IMR-90 (cell line): ENCODE results near the gene TGFBR1. TPM values are rescaled to one million over a fixed set of nuclear protein-coding genes. Genes with fewer than 3 reads are reported as not detected.

Source experiments
- ATAC-seq: fragments of 200-7000 bp; cut with Tn5 transposase; 2 replicates; pipeline ENCODE4 v1.9.1; 2020; ENCODE audit warnings: low read depth, mild to moderate bottlenecking, moderate library complexity
- BruUV-seq: library from RNA; stranded (reverse); fragments of 400-500 nt; replicated peaks from 2 replicates; lab custom pipeline; 2021; lab: Mats Ljungman, UMichigan
- CTCF ChIA-PET: fragments of 300-600 bp; formaldehyde crosslinking; extraction: SDS; loops from one replicate; lab custom pipeline; 2021; ENCODE audit warnings: antibody characterized with exemption; lab: Yijun Ruan, JAX
- POLR2A ChIA-PET: fragments of 300-600 bp; sonication (Branson Sonifier 250); formaldehyde crosslinking; loops from one replicate; lab custom pipeline; 2022; ENCODE audit warnings: antibody characterized with exemption; ENCODE audit not compliant: unreplicated experiment; lab: Charles Lee
- DNase-seq: peaks from one replicate; pipeline ENCODE4 v3.0.0; 2013
- H2AFZ ChIP-seq: replicated peaks from 2 replicates; pipeline ENCODE3; 2013; ENCODE audit warnings: low read length, mild to moderate bottlenecking; ENCODE audit not compliant: poor library complexity
- H2AK5ac ChIP-seq: 2 replicates; pipeline ENCODE4 v1.6.1; 2013; ENCODE audit warnings: low read depth, low read length, inconsistent platforms
- H2AK9ac ChIP-seq: replicated peaks from 2 replicates; pipeline ENCODE3; 2013; ENCODE audit warnings: mild to moderate bottlenecking, low read depth, low read length, moderate library complexity; ENCODE audit not compliant: poor library complexity
- H2BK120ac ChIP-seq: 2 replicates; pipeline ENCODE4 v1.6.1; 2013; ENCODE audit warnings: low read depth, low read length, inconsistent platforms
- H2BK15ac ChIP-seq: 3 replicates; pipeline ENCODE4 v1.6.1; 2013; ENCODE audit warnings: low read depth, low read length, inconsistent platforms
- H2BK20ac ChIP-seq: 2 replicates; pipeline ENCODE4 v1.6.1; 2013; ENCODE audit warnings: low read depth, mild to moderate bottlenecking, inconsistent platforms, low read length, moderate library complexity
- H2BK5ac ChIP-seq: 2 replicates; pipeline ENCODE4 v1.6.1; 2013; ENCODE audit warnings: mild to moderate bottlenecking, low read depth, low read length, inconsistent platforms; ENCODE audit not compliant: poor library complexity, severe bottlenecking
- H3K14ac ChIP-seq: replicated peaks from 2 replicates; pipeline ENCODE4 v1.6.1; 2013; ENCODE audit warnings: low read depth, low read length, inconsistent platforms
- H3K18ac ChIP-seq: 2 replicates; pipeline ENCODE4 v1.6.1; 2013; ENCODE audit warnings: low read depth, low read length, control low read depth
- H3K23ac ChIP-seq: 2 replicates; pipeline ENCODE4 v1.6.1; 2013; ENCODE audit warnings: low read depth, low read length, inconsistent platforms
- H3K27ac ChIP-seq: 2 replicates; pipeline ENCODE4 v1.5.1; 2013; ENCODE audit warnings: mild to moderate bottlenecking, control low read depth, low read length; ENCODE audit not compliant: insufficient read depth
- H3K27me3 ChIP-seq: 2 replicates; pipeline ENCODE4 v1.6.1; 2013; ENCODE audit warnings: low read length; ENCODE audit not compliant: control insufficient read depth, insufficient read depth
- H3K36me3 ChIP-seq: 2 replicates; pipeline ENCODE4 v1.6.1; 2013; ENCODE audit warnings: low read length, mixed read lengths; ENCODE audit not compliant: control insufficient read depth, insufficient read depth
- H3K4ac ChIP-seq: 2 replicates; pipeline ENCODE4 v1.6.1; 2013; ENCODE audit warnings: low read depth, low read length, inconsistent platforms
- H3K4me1 ChIP-seq: 2 replicates; pipeline ENCODE4 v1.6.1; 2013; ENCODE audit warnings: low read length, mixed read lengths; ENCODE audit not compliant: control insufficient read depth, insufficient read depth
- H3K4me2 ChIP-seq: 2 replicates; pipeline ENCODE4 v1.6.1; 2013; ENCODE audit warnings: low read depth, mild to moderate bottlenecking, control low read depth, low read length, moderate library complexity
- H3K4me3 ChIP-seq: 2 replicates; pipeline ENCODE4 v1.5.1; 2013; ENCODE audit warnings: low read depth, mild to moderate bottlenecking, control low read depth, low read length, moderate library complexity; ENCODE audit not compliant: insufficient read depth
- H3K56ac ChIP-seq: 2 replicates; pipeline ENCODE4 v1.6.1; 2013; ENCODE audit warnings: low read length, inconsistent platforms; ENCODE audit not compliant: insufficient read depth; ENCODE audit errors: extremely low read depth
- H3K79me1 ChIP-seq, 2 experiments: 2 replicates each; pipeline ENCODE4 v1.6.1; 2013; ENCODE audit warnings: low read length in 2 of 2, inconsistent platforms in 1 of 2, low read depth in 1 of 2
- H3K9ac ChIP-seq: 2 replicates; pipeline ENCODE4 v1.6.1; 2013; ENCODE audit warnings: low read depth, low read length, control low read depth
- H3K9me1 ChIP-seq: 2 replicates; pipeline ENCODE4 v1.6.1; 2013; ENCODE audit warnings: low read length, inconsistent platforms; ENCODE audit not compliant: insufficient read depth
- H3K9me3 ChIP-seq: 2 replicates; pipeline ENCODE4 v1.6.1; 2013; ENCODE audit warnings: low read length; ENCODE audit not compliant: control insufficient read depth, insufficient read depth
- H4K20me1 ChIP-seq: 2 replicates; pipeline ENCODE4 v1.6.1; 2013; ENCODE audit warnings: low read length, inconsistent platforms; ENCODE audit not compliant: insufficient read depth
- H4K5ac ChIP-seq: 2 replicates; pipeline ENCODE4 v1.6.1; 2013; ENCODE audit warnings: mild to moderate bottlenecking, low read depth, low read length, control low read depth
- H4K8ac ChIP-seq, 2 experiments: 2 replicates each; pipeline ENCODE4 v1.6.1; 2013; ENCODE audit warnings: low read depth in 2 of 2, low read length in 2 of 2, control low read depth in 1 of 2, inconsistent platforms in 1 of 2
- H4K91ac ChIP-seq: 2 replicates; pipeline ENCODE4 v1.6.1; 2013; ENCODE audit warnings: low read depth, low read length, inconsistent platforms; ENCODE audit not compliant: insufficient read depth
- BHLHE40 ChIP-seq: fragments of 150-350 bp; IDR thresholded peaks from 2 replicates; pipeline ENCODE4 v1.6.1; 2016; ENCODE audit warnings: mild to moderate bottlenecking, low read depth, low read length
- CHD1 ChIP-seq: IDR thresholded peaks from 2 replicates; pipeline ENCODE4 v1.6.1; 2012; ENCODE audit warnings: low read depth, low read length, improper control_type of control experiment
- POLR2A ChIP-seq: IDR thresholded peaks from 2 replicates; pipeline ENCODE4 v1.6.1; 2012; ENCODE audit warnings: mild to moderate bottlenecking, low read depth, low read length
- RAD21 ChIP-seq: IDR thresholded peaks from 2 replicates; pipeline ENCODE4 v1.6.1; 2012; ENCODE audit warnings: low read length, improper control_type of control experiment
- RCOR1 ChIP-seq: IDR thresholded peaks from 2 replicates; pipeline ENCODE4 v1.6.1; 2012; ENCODE audit warnings: mild to moderate bottlenecking, low read length, improper control_type of control experiment; ENCODE audit not compliant: insufficient replicate concordance
- RFX5 ChIP-seq: IDR thresholded peaks from 2 replicates; pipeline ENCODE4 v1.8.0; 2012; ENCODE audit warnings: low read depth, mild to moderate bottlenecking, low read length, moderate library complexity
- SMC3 ChIP-seq: fragments of 150-350 bp; IDR thresholded peaks from 2 replicates; pipeline ENCODE4 v1.6.1; 2016; ENCODE audit warnings: low read depth, mild to moderate bottlenecking, antibody characterized with exemption, low read length, moderate library complexity
- WGBS, 2 experiments: methylation state at CpG; one replicate each; pipeline versions ENCODE4 v1.1.5 to v1.1.7; 2013; ENCODE audit warnings: missing lambda C conversion rate in 2 of 2; ENCODE audit not compliant: insufficient read length in 1 of 2; ENCODE audit errors: extremely low coverage in 2 of 2; 5-methylcytosine and 5-hydroxymethylcytosine counted together
- dilution Hi-C: fragments of 300-500 bp; cut with HindIII; formaldehyde crosslinking; loops from one replicate; pipeline ENCODE4 v1.14.3; 2018; ENCODE audit warnings: low sequenced_read_pairs; ENCODE audit not compliant: unreplicated experiment
- in situ Hi-C: fragments of 300-500 bp; cut with MboI; formaldehyde crosslinking; loops from 3 replicates; pipeline ENCODE4 v1.14.3; 2019; ENCODE audit warnings: low sequenced_read_pairs, inconsistent platforms, mixed read lengths
- intact Hi-C: fragments of 100-400 bp; cut with micrococcal nuclease; formaldehyde crosslinking; loops from 2 replicates; pipeline ENCODE4 v1.10.0; 2022
- polyA plus RNA-seq, 3 experiments: library from polyadenylated mRNA; depleted of rRNA; stranded (reverse); fragments of >200 nt; gene quantifications; 2 replicates each; pipeline ENCODE4 v1.2.3, GENCODE V29; 2012; ENCODE audit warnings: low replicate concordance in 1 of 3
- total RNA-seq: library from RNA; depleted of rRNA; stranded (reverse); fragments of >200 nt; gene quantifications from 2 replicates; pipeline ENCODE4 v1.2.3, GENCODE V29; 2012

TGFBR1 gene
- total and polyA plus RNA-seq, 2 of the 4 experiments (the other 2 are of a cell fraction): 15.1 to 75.3 TPM

DNA sequence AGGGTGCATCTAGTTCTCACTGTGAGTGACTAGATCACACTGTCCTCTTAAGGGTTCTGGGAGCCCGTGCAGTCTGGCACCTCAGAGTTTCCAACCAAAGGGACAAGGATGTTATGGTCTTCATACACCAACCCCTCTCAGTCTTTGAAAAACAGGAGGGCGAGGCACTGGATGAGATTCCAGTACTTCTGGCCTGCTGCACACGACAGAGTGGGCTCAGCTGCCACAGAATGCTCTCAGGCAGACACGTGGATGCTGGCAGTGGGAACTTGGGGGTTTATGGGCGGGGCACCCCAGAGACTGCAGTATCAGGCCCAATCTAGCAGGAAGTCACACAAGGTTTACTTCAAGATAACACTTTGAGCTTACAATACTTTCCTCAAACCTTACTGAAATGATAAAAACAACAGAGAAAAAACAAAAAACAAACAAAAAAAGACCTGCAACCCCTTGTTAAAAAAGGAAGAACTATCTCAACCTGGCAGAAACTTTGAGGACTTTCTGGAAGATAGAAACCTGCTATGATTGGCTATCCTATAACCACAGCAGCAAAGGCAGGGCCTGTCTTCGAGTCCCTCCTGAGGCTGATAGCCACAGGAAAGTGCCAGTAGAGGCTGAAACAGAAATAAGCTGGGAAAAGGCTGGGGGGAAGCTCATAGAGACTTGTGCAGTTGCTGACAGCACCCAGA, 28.3 kb upstream of the TGFBR1 start:
- Histone ChIP-seq H2BK15ac (peak overlapping the region; percentile 87; the same call in 2 of the 3 replicates), H3K23ac (peak overlapping the region; percentile 41; the same call in 1 of the 2 replicates), H3K27me3 (no peaks in the 10 kb centered on the region), H3K14ac (peak overlapping the region; percentile 57), H3K4me2 (no peak overlapping the region), H4K8ac (peak overlapping the region in 1 of 2 experiments; percentile 78; a peak in 2 of 4 replicates), H3K18ac (peak overlapping the region; percentile 24; the same call in 1 of the 2 replicates), H3K56ac (no peak overlapping the region), H3K9me1 (peaks cover 21% of the 10 kb centered on the region), H3K4me3 (no peak overlapping the region), H2BK5ac (no peak overlapping the region), H4K91ac (peak overlapping the region; percentile 47), H3K79me1 (no peaks in the 10 kb centered on the region), H3K4ac (peak overlapping the region; percentile 64), H3K27ac (no peak overlapping the region), H2AK9ac (peak overlapping the region; percentile 15), H2AFZ (peak overlapping the region; percentile 52), H2BK120ac (peak overlapping the region; percentile 20), H3K9ac (no peak overlapping the region), H3K36me3 (peaks cover 7% of the 10 kb centered on the region; the same call in 1 of the 2 replicates), H3K4me1 (peaks cover 8% of the 10 kb centered on the region), H2BK20ac (peak overlapping the region; percentile 80), H2AK5ac (peak overlapping the region; percentile 56), H4K5ac (peak overlapping the region; percentile 9), H3K9me3 (no peaks in the 10 kb centered on the region), H4K20me1 (peaks cover 5% of the 10 kb centered on the region; the same call in 1 of the 2 replicates)
- in situ Hi-C loops: no loop called here
- intact Hi-C loops: no loop called here
- no peak for TF ChIP-seq BHLHE40
- no peak for TF ChIP-seq RFX5
- no peak for TF ChIP-seq POLR2A
- no peak for TF ChIP-seq RAD21
- no peak for TF ChIP-seq SMC3
- no peak for TF ChIP-seq CHD1
- TF ChIP-seq RCOR1: no peak
- no peak; the same call in 1 of the 2 replicates for ATAC-seq
- no CpG with 5 or more reads among the region's 6 CpGs for WGBS, 2 experiments
- no peak for DNase-seq
- dilution Hi-C loops: no loop called here
- no TSS peak for BruUV-seq
- POLR2A ChIA-PET: no interaction called here
- CTCF ChIA-PET: interaction anchor here (0.6 to 0.9 kb wide), 2 partner anchors 8 to 76 kb away, joined by 3 read pairs; no protein-coding TSS in a partner anchor
